Fibroblast of the conjunctiva (primary cell): ENCODE data around the gene SPIN4.
"Not testable (repeated sequence)": the region's sequence is repeated elsewhere in the genome, so short reads cannot be mapped to it uniquely, and the experiment has no call there.

Experiments
- DNase-seq: peaks from one replicate; pipeline ENCODE4 v3.0.0-alpha.2; 2010; ENCODE audit warnings: low read depth

SPIN4 gene

GRCh38 chrX:63350941-63351616, at the start of gene SPIN4:
TSS of gene SPIN4 (minus strand) at chrX:63351332. CDS start at chrX:63350819, 513 bp downstream.
- DNase-seq: peak; percentile 71

DNA sequence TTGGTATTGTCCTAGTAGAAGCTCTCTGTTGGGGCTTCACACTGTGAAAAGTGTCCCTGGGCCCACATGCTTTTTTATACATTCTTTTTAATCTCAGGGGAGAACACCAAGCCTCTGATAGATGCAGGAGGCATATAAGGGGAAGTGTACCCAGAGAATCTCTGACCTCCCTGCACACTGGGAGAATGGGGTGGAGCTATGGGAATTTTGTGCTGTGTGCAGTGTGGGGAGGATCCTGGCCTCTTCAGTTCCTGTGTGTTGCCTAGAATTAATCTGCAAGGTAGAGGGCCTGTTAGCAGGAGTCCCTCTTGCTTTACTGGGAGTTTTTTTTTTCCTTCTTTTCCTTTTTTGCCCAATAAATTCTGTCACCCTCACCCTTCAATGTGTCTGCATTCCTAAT, 49.2 kb upstream of the SPIN4 start:
- no peak for DNase-seq

DNA sequence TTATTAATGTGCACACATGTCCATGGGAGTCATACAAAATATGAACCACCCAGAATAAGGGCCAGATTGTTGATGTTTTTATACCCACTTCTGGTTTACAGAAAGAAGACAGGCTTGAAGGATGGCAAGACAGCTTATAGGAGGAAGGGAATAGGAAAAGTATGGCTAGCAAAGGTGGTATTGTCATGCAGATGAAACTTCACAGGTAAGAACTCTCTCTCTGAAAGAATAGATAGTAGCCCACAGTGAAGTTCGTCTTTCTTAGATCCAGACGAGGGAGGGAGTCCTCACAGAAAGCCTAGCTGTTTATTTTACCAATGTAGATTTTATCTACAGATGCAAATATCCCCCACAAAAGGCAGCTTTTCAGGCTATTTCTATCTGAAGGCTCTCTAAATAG, 43.7 kb upstream of the SPIN4 start:
- no peak for DNase-seq

DNA sequence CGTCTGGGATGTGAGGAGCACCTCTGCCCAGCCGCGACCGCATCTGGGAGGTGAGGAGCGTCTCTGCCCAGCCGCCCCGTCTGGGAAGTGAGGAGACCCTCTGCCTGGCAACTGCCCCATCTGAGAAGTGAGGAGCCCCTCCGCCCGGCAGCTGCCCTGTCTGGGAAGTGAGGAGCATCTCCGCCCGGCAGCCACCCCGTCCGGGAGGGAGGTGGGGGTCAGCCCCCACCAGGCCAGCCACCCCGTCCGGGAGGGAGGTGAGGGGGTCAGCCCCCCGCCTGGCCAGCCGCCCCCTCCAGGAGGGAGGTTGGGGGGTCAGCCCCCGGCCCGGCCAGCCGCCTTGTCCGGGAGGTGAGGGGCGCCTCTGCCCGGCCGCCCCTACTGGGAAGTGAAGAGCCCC, 42.0 kb upstream of the SPIN4 start:
- DNase-seq: not testable (repeated sequence)

DNA sequence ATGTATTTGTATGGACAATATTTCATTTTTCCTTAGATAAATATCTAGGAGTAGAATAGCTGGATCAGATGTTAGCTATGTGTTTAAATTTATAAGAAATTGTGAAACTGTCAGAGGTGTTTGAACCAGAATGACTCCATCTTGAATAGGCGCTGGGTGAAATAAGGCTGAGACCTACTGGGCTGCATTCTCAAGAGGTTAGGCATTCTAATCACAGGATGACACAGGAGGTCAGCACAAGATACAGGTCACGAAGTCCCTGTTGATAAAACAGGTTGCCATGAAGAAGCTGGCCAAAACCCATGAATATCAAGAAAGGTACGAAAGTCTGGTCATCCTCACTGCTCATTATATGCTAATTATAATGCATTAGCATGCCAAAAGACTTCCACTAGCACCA, 36.3 kb upstream of the SPIN4 start:
- no peak for DNase-seq

GRCh38 chrX:63384263-63384662, 33.1 kb upstream of the SPIN4 start:
- DNase-seq: not testable (repeated sequence)

- not testable (repeated sequence) for DNase-seq
These were observed 21.9 kb upstream of the SPIN4 start for GRCh38 chrX:63373012-63373411.

- not testable (repeated sequence) for DNase-seq
These were observed 16.6 kb upstream of the SPIN4 start for GRCh38 chrX:63367699-63368098.

DNA sequence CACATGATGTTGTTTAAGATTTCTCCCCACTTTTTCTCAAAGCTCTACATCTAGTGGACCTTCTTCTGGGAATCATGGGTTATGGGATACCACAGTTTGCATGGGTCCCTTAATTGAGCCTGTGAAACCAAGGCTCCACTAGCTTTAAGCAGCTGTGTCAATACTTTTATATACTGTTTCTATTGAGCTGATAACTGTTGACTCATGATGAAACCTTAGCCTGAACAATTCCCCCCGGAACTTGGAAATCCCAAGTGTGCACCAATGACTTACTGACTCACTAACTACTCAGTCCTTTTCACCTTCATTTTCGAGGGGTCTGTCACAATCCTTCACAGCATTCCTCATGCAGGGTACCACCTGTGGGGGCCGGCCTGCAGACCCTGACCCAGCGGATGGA, 12.7 kb upstream of the SPIN4 start:
- no peak for DNase-seq

DNA sequence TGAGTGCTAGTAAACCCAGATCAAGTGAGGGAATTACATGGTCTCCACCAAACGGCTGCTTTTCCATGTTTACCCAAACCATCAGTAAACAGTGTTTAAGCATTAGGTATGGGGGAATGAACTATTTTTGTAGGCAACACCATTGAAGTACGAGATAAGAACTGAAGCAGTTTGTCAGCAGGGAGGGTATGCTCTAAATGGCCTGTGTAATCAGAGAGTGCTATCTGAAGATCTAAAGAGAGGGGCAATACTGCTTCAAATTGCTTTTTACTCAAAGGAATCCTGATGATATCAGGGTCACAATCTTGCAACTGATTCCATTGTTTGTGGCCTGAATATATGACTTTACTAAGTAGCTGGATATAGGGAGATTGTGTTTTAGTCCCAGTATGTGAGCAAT, 10.4 kb upstream of the SPIN4 start:
- no peak for DNase-seq

DNA sequence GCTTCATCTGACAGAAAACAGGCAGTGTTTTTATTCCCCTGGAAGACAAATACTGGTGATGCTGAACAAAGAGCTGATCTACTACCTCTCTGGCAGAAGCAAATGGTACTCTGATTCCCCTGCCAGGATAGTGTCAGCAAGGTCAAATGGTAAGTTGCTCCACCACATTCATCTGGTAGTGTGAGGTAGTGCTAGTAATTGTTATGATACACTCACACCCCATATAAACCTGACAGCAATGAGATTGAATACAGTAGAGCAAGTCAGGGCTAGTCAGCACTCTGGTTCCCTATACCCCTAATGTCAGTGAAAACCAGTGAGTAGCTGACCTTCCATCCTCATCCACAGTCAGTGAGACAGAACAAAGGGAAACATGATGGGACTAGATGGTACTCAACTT, 3.4 kb upstream of the SPIN4 start:
- DNase-seq: no peak

- no peak for DNase-seq
These were observed 661 bp downstream of the SPIN4 start for GRCh38 chrX:63350465-63350877.

DNA sequence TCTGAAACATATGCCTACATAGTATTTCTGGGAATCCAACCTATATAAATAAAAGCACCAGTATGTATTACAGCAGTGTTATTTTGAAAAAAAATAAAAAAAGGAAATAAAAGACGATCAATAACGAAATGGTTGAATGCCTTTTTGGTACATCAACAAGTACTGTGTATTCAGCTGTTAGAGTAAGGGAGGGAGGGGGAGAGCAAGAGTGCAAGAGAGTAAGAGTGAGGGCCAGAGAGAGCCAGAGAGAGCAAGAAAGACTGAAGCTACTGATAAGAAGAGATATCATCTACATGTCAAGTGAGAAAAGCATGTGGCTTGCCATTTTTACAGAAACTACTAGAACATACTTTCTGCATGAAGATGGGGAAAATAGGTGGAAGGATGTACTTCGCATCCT, 1.8 kb downstream of the SPIN4 start:
- no peak for DNase-seq

GRCh38 chrX:63330681-63331080, 20.5 kb downstream of the SPIN4 start:
- DNase-seq: no peak

DNA sequence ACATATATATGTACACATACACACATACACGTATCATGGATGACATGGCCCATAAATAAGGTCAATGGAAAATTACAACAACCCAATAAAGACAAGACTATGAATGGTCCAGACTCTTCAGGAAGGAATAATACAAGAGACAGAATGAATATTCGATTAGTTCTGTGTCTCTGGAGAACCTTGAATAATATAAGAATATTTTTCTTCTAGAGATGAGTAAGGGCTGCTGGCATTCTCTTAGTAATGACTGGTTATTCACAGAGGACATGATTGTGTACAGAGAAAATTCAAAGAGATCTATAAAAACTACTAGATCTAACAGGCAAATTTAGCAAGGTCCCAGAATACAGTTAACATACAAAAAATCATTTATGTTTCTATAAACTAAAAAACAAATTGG, 23.3 kb downstream of the SPIN4 start:
- no peak for DNase-seq

DNA sequence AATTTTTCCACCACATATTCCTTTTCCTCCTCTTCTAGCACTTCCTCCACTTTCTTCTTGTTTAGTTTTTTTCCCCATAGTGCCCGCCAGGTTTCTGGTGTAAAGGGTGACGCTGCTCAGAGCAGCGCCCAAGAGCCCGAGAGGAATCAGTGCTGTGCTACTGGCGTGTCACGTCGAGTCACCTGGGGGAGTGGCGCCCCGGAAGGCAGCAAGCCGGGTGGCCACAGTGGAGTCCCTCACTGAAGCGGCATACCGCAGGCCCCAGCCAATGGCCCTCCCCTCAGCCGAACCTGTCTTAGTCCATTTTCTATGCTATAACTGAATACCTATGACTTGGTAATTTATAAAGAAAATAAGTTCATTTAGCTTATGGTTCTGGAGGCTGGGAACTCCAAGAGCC, 51.5 kb downstream of the SPIN4 start:
- no peak for DNase-seq
